HG03354 (cell line): ENCODE data around the gene R3HDM2.
"Not testable (repeated sequence)": the region's sequence is repeated elsewhere in the genome, so short reads cannot be mapped to it uniquely, and the experiment has no call there.

Source experiments
- ATAC-seq: cut with Tn5 transposase; IDR thresholded peaks from one replicate; pipeline ENCODE4 v1.9.1; 2021; ENCODE audit warnings: mild to moderate bottlenecking; ENCODE audit not compliant: unreplicated experiment, poor library complexity, severe bottlenecking

R3HDM2 gene

GRCh38 chr12:57431654-57432188 lies 878 bp upstream of the R3HDM2 start:
- no peak for ATAC-seq

GRCh38 chr12:57430112-57430930 lies 522 bp downstream of the R3HDM2 start:
- ATAC-seq = peak; percentile 69

GRCh38 chr12:57429473-57430111 lies 1.3 kb downstream of the R3HDM2 start:
- no peak for ATAC-seq

- ATAC-seq = no peak
Measured at GRCh38 chr12:57428965-57429364, 1.9 kb downstream of the R3HDM2 start.

GRCh38 chr12:57426948-57427347 lies 3.9 kb downstream of the R3HDM2 start:
- not testable (repeated sequence) for ATAC-seq

GRCh38 chr12:57420482-57420881 lies 10.4 kb downstream of the R3HDM2 start:
- ATAC-seq = no peak

- no peak for ATAC-seq
Measured at GRCh38 chr12:57419495-57419894, 11.3 kb downstream of the R3HDM2 start.

- ATAC-seq = no peak
Measured at GRCh38 chr12:57418255-57418654, 12.6 kb downstream of the R3HDM2 start.

GRCh38 chr12:57416039-57416996 lies 14.5 kb downstream of the R3HDM2 start:
- no peak for ATAC-seq

- ATAC-seq = no peak
Measured at GRCh38 chr12:57415088-57415487, 15.8 kb downstream of the R3HDM2 start.

GRCh38 chr12:57414160-57414559 lies 16.7 kb downstream of the R3HDM2 start:
- not testable (repeated sequence) for ATAC-seq

- no peak for ATAC-seq
Measured at GRCh38 chr12:57410534-57410933, 20.3 kb downstream of the R3HDM2 start.

- ATAC-seq = no peak
Measured at GRCh38 chr12:57404966-57405640, 25.7 kb downstream of the R3HDM2 start.

- ATAC-seq = not testable (repeated sequence)
Measured at GRCh38 chr12:57402156-57402555, 28.7 kb downstream of the R3HDM2 start.

- no peak for ATAC-seq
Measured at GRCh38 chr12:57401165-57401564, 29.7 kb downstream of the R3HDM2 start.

GRCh38 chr12:57399718-57400463 lies 31.0 kb downstream of the R3HDM2 start:
- ATAC-seq = not testable (repeated sequence)

GRCh38 chr12:57397441-57397840 lies 33.4 kb downstream of the R3HDM2 start:
- ATAC-seq = no peak

GRCh38 chr12:57395121-57395520 lies 35.7 kb downstream of the R3HDM2 start:
- no peak for ATAC-seq

- ATAC-seq = no peak
Measured at GRCh38 chr12:57390174-57390573, 40.7 kb downstream of the R3HDM2 start.
